ENCODE results near the gene RTN4RL1. TPM values are rescaled to one million over a fixed set of nuclear protein-coding genes. Genes with fewer than 3 reads are reported as not detected.

Gene RTN4RL1
- total and polyA plus RNA-seq, 2 of the 13 experiments (the other 11 are each of a cell fraction or from before 2014, with no cell fraction given) = 0.01 TPM; not detected in 1

DNA sequence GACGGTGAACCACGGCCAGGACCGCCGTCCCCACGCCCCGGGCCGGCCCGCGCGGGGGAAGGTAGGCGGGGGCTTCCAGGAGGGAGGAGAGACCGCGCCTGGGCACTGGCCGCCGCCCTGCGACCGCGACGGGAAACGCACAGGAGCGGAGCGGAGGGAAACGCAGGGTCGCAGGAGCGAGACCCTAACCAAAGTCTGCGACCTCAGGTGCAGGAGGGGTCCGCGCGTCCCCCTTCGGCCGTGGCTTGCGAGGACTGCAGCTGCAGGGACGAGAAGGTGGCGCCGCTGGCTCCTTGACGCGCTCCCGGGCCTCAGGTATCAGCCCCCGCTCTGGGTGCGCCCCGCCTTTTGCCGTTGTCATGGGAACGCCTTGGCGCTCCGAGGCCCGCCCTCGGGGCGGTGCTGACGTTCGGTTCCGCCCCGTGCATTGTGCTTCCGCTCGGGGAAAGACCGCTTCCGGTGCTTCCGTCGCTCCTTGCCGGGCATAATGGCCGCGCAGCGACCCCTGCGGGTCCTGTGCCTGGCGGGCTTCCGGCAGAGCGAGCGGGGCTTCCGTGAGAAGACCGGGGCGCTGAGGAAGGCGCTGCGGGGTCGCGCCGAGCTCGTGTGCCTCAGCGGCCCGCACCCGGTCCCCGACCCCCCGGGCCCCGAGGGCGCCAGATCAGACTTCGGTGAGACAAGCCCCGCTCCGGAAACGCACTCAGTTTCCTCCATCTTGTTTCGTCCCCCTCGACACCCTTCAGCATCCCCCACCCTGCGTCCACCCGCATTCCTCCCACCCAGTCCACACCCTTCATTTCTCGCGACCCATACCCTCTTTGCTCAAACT, 16.6 kb upstream of the RTN4RL1 start, which contains the start of gene OVCA2 (continued):
- peak; percentile 60 for TF ChIP-seq TEAD3 (CRISPR knock-in tag; optimal IDR thresholded peaks at IDR 0.05; ENCODE audit: borderline replicate concordance)
- no peak for TF ChIP-seq ZFAT (CRISPR knock-in tag; conservative IDR thresholded peaks at IDR 0.05)
- TF ChIP-seq, protein P1, sequence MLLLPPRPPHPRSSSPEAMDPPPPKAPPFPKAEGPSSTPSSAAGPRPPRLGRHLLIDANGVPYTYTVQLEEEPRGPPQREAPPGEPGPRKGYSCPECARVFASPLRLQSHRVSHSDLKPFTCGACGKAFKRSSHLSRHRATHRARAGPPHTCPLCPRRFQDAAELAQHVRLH (CRISPR knock-in tag; IDR thresholded peaks at IDR 0.05; ENCODE audit: borderline replicate concordance, low read depth) = peak; percentile 73; the same call in 1 of the 2 replicates
- TF ChIP-seq, protein P2, sequence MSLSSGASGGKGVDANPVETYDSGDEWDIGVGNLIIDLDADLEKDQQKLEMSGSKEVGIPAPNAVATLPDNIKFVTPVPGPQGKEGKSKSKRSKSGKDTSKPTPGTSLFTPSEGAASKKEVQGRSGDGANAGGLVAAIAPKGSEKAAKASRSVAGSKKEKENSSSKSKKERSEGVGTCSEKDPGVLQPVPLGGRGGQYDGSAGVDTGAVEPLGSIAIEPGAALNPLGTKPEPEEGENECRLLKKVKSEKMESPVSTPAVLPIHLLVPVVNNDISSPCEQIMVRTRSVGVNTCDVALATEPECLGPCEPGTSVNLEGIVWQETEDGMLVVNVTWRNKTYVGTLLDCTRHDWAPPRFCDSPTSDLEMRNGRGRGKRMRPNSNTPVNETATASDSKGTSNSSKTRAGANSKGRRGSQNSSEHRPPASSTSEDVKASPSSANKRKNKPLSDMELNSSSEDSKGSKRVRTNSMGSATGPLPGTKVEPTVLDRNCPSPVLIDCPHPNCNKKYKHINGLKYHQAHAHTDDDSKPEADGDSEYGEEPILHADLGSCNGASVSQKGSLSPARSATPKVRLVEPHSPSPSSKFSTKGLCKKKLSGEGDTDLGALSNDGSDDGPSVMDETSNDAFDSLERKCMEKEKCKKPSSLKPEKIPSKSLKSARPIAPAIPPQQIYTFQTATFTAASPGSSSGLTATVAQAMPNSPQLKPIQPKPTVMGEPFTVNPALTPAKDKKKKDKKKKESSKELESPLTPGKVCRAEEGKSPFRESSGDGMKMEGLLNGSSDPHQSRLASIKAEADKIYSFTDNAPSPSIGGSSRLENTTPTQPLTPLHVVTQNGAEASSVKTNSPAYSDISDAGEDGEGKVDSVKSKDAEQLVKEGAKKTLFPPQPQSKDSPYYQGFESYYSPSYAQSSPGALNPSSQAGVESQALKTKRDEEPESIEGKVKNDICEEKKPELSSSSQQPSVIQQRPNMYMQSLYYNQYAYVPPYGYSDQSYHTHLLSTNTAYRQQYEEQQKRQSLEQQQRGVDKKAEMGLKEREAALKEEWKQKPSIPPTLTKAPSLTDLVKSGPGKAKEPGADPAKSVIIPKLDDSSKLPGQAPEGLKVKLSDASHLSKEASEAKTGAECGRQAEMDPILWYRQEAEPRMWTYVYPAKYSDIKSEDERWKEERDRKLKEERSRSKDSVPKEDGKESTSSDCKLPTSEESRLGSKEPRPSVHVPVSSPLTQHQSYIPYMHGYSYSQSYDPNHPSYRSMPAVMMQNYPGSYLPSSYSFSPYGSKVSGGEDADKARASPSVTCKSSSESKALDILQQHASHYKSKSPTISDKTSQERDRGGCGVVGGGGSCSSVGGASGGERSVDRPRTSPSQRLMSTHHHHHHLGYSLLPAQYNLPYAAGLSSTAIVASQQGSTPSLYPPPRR (CRISPR knock-in tag; IDR thresholded peaks at IDR 0.05; ENCODE audit: borderline replicate concordance) = peak; percentile 42; the same call in 1 of the 2 replicates
- TF ChIP-seq FOXA3 (CRISPR knock-in tag; IDR thresholded peaks at IDR 0.05) = peak; percentile 47; the same call in 1 of the 2 replicates
- TF ChIP-seq ZKSCAN1 (IDR thresholded peaks at IDR 0.05; ENCODE audit: low read length) = no peak
- peak; percentile 83 for TF ChIP-seq RAD21 (CRISPR knock-in tag; IDR thresholded peaks at IDR 0.05)
- TF ChIP-seq, protein P3, sequence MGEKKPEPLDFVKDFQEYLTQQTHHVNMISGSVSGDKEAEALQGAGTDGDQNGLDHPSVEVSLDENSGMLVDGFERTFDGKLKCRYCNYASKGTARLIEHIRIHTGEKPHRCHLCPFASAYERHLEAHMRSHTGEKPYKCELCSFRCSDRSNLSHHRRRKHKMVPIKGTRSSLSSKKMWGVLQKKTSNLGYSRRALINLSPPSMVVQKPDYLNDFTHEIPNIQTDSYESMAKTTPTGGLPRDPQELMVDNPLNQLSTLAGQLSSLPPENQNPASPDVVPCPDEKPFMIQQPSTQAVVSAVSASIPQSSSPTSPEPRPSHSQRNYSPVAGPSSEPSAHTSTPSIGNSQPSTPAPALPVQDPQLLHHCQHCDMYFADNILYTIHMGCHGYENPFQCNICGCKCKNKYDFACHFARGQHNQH (CRISPR knock-in tag; IDR thresholded peaks at IDR 0.05) = peak; percentile 48; the same call in 1 of the 2 replicates
- no peak for TF ChIP-seq ZNF839 (CRISPR knock-in tag; IDR thresholded peaks at IDR 0.05; ENCODE audit: borderline replicate concordance)
- no peak for TF ChIP-seq SOX6 (IDR thresholded peaks at IDR 0.05)
- TF ChIP-seq SOX6 (CRISPR knock-in tag; IDR thresholded peaks at IDR 0.05) = peak; percentile 62
- TF ChIP-seq ZNF10 (CRISPR knock-in tag; IDR thresholded peaks at IDR 0.05; ENCODE audit: borderline replicate concordance, low read depth) = no peak
- TF ChIP-seq YEATS2 (CRISPR knock-in tag; IDR thresholded peaks at IDR 0.05; ENCODE audit: borderline replicate concordance) = peak; percentile 92; the same call in 1 of the 2 replicates
- TF ChIP-seq ZNF607 (CRISPR knock-in tag; IDR thresholded peaks at IDR 0.05; ENCODE audit: borderline replicate concordance) = no peak; the same call in 1 of the 2 replicates
- TF ChIP-seq ZNF34 (CRISPR knock-in tag; IDR thresholded peaks at IDR 0.05; ENCODE audit: borderline replicate concordance) = 0 out of 2 replicates have a peak, but pooled peaks have one; percentile 53
- TF ChIP-seq ZNF614 (CRISPR knock-in tag; IDR thresholded peaks at IDR 0.05; ENCODE audit: borderline replicate concordance) = peak; percentile 60; the same call in 1 of the 2 replicates
- no peak for TF ChIP-seq CC2D1A (CRISPR knock-in tag; IDR thresholded peaks at IDR 0.05)
- TF ChIP-seq HES4 (CRISPR knock-in tag; IDR thresholded peaks at IDR 0.05; ENCODE audit: borderline replicate concordance) = no peak
- peak; percentile 84 for TF ChIP-seq SP2 (CRISPR knock-in tag; IDR thresholded peaks at IDR 0.05)
- TF ChIP-seq EEA1 (CRISPR knock-in tag; IDR thresholded peaks at IDR 0.05; ENCODE audit: borderline replicate concordance) = no peak; the same call in 1 of the 2 replicates
- TF ChIP-seq ZBTB21 (CRISPR knock-in tag; IDR thresholded peaks at IDR 0.05) = peak; percentile 64; the same call in 1 of the 2 replicates
- TF ChIP-seq ZNF441 (CRISPR knock-in tag; IDR thresholded peaks at IDR 0.05; ENCODE audit: borderline replicate concordance) = no peak

All from HepG2 (cell line).